CD1c-positive myeloid dendritic cell (primary cell): ENCODE measurements around the gene MST1.

ENCODE experiments used
- DNase-seq: peaks from one replicate; pipeline ENCODE4 v3.0.0-alpha.2; 2016; ENCODE audit errors: extremely low spot score

Gene MST1

DNA sequence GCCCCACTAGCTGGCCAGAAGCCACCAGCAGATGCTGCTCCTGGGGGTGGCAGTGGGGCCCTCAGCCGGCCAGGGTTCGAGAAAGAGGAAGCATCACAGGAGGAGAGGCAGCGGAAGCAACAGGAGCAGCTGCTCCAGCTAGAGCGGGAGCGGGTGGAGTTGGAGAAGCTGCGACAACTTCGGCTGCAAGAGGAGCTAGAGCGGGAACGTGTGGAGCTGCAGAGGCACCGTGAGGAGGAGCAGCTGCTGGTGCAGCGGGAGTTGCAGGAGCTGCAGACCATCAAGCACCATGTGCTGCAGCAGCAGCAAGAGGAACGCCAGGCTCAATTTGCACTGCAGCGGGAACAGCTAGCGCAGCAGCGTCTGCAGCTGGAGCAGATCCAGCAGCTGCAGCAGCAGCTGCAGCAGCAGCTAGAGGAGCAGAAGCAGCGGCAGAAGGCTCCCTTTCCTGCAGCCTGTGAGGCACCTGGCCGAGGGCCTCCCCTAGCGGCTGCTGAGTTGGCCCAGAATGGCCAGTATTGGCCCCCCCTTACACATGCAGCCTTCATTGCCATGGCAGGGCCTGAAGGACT lies 32.6 kb downstream of the MST1 start:
- DNase-seq, result no peak

DNA sequence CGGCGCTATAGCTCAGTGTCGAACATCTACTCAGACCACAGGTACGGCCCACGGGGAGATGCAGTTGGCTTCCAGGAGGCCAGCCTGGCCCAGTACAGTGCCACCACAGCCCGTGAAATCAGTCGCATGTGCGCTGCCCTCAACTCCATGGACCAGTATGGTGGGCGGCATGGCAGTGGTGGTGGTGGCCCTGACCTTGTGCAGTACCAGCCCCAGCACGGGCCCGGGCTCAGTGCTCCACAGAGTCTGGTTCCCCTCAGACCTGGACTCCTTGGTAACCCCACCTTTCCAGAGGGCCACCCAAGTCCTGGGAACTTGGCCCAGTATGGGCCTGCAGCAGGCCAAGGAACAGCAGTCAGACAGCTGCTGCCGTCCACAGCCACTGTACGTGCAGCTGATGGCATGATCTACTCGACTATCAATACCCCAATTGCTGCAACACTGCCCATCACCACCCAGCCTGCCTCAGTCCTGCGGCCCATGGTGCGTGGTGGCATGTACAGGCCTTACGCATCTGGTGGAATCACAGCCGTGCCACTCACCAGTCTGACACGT lies 33.5 kb downstream of the MST1 start:
- DNase-seq, result no peak

DNA sequence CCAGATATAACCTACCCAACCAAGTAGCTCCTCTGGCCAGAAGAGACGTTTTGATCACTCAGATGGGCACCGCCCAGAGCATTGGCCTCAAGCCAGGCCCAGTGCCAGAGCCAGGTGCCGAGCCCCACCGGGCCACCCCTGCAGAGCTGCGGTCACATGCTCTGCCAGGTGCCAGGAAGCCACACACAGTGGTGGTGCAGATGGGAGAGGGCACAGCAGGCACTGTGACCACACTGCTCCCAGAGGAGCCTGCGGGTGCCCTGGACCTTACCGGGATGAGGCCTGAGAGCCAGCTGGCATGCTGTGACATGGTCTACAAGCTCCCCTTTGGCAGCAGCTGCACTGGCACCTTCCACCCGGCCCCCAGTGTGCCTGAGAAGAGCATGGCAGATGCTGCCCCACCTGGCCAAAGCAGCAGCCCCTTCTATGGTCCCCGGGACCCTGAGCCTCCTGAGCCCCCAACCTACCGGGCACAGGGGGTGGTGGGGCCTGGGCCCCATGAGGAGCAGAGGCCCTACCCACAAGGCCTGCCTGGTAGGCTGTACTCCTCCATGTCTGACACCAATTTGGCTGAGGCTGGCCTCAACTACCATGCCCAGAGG lies 34.2 kb downstream of the MST1 start:
- DNase-seq, result no peak

DNA sequence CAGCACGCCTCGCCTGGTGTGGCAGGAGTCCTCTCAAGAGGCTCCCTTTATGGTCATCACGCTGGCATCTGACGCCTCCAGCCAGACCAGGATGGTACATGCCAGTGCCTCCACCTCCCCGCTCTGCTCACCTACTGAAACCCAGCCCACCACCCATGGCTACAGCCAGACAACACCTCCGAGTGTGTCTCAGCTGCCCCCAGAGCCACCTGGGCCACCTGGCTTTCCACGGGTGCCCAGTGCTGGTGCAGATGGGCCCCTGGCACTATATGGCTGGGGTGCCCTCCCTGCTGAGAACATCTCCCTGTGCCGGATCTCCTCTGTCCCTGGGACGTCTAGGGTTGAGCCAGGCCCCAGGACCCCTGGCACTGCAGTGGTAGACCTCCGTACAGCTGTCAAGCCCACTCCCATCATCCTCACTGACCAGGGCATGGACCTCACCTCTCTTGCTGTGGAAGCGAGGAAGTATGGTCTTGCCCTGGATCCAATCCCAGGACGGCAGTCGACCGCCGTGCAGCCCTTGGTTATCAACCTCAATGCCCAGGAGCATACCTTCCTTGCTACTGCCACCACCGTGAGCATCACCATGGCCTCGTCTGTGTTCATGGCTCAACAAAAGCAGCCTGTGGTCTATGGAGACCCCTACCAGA lies 35.0 kb downstream of the MST1 start:
- no peak for DNase-seq

DNA sequence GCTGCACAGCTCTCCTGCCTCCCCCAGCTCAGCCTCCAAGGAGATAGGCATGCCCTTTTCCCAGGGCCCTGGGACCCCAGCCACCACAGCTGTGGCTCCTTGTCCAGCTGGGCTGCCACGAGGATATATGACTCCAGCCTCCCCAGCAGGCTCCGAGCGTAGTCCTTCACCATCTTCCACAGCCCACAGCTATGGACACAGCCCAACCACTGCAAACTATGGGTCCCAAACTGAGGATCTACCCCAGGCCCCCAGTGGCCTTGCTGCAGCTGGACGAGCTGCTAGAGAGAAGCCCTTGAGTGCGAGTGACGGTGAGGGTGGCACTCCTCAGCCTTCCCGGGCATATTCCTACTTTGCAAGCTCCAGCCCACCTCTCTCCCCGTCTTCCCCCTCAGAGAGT lies 35.7 kb downstream of the MST1 start:
- no peak for DNase-seq

DNA sequence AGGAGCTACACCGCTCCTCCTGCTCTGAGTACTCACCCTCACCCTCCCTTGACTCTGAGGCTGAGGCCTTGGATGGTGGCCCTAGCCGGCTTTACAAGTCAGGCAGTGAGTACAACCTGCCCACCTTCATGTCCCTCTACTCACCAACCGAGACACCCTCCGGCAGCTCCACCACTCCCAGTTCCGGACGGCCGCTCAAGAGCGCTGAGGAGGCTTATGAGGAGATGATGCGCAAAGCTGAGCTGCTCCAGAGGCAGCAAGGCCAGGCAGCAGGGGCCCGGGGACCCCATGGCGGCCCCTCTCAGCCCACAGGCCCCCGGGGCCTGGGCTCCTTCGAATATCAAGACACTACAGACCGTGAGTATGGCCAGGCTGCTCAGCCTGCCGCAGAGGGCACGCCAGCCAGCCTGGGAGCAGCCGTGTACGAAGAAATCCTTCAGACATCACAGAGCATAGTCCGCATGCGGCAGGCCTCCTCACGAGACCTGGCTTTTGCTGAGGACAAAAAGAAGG lies 36.3 kb downstream of the MST1 start:
- DNase-seq, result no peak

DNA sequence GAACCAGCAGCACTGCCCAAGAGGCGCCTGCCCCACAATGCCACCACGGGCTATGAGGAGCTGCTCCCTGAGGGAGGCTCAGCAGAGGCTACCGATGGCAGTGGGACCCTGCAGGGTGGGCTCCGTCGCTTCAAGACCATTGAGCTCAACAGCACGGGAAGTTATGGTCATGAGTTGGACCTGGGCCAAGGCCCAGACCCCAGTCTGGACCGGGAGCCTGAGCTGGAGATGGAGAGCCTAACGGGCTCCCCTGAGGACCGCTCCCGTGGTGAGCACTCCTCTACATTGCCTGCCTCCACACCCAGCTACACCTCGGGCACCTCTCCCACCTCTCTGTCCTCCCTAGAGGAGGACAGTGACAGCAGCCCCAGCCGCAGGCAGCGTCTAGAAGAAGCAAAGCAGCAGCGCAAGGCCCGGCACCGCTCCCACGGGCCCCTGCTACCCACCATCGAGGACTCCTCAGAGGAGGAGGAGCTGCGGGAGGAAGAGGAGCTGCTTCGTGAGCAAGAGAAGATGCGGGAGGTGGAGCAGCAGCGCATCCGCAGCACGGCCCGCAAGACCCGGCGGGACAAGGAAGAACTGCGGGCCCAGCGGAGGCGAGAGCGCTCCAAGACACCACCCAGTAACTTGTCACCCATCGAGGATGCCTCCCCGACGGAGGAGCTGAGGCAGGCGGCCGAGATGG lies 36.9 kb downstream of the MST1 start:
- DNase-seq, result no peak

DNA sequence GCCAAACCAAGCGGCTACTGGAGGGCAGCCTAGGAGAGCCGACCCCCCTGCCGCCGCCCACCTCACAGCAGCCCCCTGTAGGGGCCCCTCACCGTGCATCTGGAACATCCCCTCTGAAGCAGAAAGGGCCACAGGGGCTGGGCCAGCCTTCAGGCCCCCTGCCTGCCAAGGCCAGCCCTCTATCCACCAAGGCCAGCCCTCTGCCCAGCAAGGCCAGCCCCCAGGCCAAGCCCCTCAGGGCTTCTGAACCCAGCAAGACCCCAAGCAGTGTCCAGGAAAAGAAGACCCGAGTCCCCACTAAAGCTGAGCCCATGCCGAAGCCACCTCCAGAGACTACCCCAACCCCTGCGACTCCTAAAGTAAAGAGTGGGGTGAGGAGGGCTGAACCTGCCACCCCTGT lies 38.6 kb downstream of the MST1 start:
- no peak for DNase-seq

DNA sequence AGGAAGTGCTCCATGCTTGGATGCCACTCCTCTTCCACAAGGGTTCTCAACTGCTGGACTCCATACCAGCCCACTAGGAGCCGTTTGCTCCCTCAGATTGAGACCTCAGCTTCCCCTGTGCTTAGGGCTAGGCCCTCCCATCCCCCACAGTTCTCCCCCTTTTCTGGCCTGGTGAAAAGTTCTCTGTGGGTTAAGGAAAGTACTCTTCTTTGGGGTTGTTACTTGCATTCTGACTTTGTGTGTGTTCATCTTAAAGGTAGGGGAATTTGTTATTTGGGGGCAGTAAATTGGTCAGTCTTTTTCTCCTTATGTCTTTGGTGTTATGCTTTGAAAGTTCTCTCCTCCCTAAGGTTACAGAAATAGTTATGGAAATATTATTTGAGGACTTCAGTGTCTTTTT lies 39.1 kb downstream of the MST1 start:
- no peak for DNase-seq

DNA sequence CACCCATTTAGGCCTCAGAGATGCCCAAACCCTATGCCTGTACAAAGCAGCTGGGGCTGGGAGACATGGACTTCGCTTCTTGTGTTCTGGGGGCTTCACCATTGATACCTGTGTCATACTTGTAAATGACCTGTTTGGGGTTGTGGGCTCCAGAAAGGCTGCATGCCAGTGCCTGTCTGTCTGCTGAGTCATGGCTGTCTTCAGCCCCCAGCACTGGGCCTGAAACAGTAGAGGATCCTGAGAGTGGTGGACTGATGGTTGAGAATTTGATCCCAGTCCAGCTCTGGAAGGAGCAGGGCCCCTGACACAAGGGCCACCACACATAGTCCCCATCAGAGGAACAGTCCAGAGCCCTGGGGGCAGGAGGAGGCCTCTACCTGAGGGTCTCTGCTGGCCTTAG lies 39.7 kb downstream of the MST1 start:
- DNase-seq, result no peak

DNA sequence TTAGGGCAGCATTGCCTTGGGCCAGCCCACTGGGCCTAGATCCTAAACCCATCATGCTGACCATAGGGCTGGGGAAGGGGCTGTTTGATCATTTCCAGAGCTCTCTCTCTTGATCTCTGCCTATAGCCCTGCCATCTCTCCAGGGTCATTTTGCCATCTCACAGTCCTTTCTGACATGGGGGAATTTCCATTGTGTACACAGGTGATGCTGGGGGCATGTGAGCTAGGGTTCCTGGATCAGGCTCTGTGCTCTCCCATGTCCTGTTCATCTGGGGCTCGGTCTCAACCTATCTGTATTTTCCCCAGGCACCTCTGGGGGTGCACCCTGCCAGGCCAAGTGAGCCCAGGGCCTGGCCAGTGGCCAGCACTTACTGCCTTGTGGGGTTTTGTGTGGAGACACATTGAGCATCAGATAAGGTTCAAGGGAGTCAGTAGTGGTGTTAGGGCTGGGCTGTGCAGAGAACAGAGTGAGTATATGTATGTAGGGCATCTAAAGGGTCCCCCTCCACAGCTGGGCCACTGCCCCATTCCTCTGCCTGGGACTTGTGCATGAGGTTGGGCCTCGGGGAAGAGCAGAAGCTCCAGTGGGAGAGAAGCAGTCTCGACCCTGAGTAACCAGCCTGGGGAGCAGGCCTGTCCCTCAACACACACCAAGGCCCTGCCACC lies 40.8 kb downstream of the MST1 start:
- DNase-seq, result no peak

DNA sequence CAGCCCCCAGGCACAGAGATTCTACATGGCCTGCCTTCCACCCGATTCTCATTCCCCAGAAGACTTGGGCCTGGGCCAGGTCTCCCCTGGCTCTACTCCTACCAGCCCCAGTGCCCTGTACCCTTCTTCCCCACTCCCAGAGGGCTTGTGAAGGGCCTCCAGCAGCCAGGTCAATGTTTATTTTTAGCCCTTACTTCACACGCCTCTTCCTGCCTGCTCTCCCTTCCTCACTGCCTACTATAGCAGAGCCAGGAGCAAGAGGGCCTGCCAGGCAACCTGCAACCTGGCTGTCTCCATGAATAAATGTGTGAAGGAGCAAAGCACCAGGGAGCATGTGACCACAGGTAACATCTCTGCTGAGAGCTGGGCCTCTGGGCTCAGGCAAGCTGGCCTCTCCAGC lies 41.5 kb downstream of the MST1 start:
- no peak for DNase-seq

DNA sequence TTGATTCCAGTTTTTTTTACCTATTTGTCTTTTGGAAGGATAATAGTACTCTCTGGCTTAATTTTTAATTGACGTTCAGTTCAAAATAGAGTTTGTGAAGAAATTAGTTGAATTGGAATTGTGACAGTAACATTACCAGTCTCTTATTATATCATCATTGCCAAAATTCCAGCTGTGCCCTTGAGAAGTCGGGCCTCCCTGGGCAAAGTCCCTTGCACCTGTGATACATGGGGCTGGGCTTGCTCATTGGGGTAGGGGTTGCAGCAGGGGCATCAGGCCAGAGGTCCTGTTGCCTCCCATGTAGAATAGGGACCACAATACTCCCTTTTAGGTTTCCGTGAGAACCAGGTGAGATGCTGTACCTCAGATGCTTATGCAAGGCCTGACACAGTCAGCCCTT lies 43.0 kb downstream of the MST1 start:
- DNase-seq, result no peak

DNA sequence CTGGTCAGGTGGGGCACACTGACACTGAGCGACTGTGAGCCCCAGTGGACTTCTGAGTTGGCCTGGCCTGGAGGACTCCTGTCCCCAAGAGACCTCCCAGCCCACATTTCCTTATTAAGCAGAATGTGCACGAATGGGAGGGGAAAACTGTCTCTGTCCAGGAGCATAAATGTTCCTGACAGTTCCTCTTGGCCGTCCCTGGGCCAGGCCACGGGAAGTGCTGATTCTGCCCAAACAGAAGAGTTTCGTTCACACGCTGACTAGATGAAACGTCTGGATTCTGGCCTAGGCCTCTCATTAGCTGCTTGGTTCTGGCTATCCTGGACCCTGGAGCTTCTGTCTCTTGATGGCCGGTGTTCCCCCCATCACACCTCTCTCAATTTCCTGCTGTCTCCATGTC lies 44.6 kb downstream of the MST1 start:
- DNase-seq, result no peak

DNA sequence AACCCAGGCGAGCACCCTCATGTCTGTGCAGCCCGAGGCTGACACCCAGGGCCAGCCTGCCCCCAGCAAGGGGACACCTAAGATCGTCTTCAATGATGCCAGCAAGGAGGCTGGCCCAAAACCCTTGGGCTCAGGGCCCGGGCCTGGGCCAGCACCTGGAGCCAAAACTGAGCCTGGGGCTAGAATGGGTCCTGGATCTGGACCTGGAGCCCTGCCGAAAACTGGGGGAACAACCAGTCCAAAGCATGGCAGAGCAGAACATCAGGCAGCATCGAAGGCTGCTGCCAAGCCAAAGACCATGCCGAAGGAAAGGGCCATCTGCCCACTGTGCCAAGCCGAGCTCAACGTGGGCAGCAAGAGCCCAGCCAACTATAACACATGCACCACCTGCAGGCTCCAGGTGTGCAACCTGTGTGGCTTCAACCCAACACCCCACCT lies 46.5 kb downstream of the MST1 start:
- no peak for DNase-seq

DNA sequence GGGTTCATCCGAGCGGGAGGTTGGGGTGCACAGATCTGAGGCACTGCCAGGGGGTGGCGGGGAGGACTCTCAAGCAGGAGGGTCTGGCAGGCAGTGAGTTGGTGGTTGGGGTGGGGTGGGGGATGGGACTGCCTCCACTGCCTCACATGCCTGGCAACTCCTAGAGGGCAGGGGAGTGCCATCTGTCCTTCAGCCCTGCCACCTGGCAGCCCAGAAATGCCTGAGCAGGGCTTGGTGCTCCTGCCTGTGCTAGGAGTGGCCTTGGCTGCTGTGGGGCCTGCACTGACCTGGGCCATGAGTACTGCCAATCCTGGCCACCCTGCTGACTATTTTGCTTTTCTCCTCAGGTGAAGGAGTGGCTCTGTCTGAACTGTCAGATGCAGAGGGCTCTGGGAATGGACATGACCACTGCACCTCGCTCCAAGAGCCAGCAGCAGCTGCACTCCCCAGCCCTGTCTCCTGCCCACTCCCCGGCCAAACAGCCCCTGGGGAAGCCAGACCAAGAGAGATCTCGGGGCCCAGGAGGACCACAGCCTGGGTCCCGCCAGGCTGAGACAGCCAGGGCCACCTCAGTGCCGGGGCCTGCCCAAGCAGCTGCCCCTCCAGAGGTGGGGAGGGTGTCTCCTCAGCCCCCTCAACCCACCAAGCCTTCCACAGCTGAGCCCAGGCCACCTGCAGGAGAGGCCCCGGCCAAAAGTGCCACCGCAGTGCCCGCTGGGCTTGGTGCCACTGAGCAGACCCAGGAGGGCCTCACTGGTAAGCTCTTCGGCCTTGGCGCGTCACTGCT lies 47.2 kb downstream of the MST1 start:
- DNase-seq, result no peak

DNA sequence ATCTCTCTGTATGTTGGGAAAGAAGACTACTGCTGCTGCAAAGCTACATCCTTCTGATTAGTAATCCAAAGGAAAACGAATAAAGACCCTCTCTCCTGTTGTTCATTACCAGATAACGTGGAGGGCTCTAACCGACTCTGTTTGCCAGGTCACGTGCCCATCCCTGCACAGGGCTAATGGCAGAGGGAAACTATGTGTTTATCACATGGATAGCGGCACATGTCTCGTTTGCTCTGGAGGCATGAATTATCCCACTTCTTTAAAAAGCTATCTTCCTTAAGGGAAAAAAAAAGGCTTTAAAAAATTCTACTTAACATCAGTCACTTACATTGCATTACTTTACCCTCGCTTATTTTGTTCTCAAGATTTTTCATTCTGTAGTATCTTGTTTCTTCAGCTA lies 48.0 kb downstream of the MST1 start:
- DNase-seq, result no peak

DNA sequence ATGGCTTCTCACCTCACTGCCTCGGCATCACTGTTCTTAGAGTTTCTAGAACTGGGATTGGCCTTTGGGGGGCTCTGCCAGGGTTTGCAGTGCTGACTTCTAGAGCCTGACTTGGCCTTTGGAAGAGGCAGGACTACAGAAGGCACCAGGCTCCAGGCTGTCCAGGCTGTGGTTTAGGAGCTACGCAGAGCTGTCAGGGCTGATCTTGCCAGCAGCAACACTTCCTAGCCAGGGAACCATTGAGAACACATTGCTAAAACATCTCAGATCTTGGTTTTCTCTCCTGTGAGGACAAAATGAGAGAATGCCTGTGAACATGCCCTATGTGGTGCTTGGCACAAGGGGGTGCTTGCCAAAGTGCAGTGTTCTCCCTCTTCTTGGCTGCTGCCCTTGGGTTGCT lies 49.7 kb downstream of the MST1 start:
- no peak for DNase-seq

DNA sequence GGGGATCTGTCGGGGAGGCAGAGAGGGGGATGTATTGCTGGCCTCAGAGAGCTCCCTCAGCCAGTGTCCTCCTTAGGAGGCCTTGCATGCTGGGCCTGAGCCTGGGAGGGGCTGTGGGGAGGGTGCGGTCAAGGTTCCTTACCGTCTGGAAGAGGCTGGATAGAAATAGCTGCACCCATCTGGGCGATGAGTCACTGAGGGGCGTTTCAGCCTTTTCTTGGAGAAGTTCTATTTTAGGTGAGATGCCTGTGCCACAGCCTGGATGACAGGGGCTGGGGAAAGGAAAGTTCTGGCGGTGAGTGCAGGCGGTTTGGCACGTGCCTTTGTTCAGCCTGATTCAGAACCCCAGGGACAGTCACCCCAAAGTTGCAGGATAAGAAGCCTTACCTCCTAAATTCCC lies 50.8 kb downstream of the MST1 start:
- DNase-seq, result no peak

DNA sequence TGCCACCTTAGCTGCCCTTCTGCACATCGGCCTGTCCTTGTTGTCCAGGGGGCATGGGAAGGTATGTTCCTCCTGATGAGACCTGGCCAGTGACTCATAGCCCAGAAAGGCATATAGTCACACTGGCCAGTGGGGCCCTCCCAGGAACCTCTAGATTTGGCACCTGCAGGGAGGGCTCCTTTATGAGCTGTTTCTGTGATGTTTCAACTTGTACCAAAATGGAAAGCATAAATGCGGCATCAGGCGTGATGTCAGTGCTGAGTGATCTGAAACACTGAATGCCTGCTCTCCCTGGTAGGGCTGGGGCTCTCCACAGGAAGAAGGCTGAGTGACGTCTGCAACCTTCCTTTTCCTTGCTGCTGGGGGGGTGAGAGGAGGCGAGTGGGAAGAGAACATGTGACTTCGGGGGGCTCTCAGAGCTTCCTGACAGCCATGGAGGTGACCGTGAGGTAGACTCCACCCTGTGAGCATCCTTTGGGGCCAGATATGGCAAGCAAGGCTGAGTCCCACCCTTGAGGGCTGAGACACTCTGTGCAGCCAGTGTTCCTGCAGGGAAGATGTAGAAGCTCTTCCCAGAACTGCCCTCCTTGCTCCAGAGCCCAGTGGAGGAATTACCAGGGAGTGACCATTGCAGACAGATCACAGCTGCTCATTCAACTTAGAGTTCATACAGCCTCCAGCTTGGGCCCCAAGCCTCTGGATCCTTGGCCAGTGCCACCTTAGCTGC lies 52.2 kb downstream of the MST1 start:
- DNase-seq, result no peak

DNA sequence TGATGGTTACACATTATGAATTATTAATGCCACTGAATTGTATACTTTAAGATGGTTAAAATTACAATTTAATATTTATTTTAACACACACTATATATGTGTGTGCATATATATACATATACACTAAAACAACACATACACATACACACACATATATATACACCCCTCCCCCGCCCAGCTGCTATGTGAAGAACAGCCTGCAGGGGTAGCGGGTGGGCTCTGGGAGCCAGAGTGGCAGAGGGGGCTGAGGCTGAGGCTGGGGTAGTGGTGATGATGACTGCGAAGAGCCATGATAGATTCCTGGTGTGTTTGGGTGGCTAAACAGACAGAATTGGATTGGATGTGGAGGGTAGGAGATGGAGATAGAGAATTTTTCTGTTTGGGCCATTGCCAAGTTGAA lies 54.5 kb downstream of the MST1 start:
- no peak for DNase-seq
